NCI-H2171 (cell line): ENCODE measurements around the gene TH.

ENCODE experiments used
- DNase-seq: peaks from one replicate; lab custom pipeline; 2025; lab: John Stamatoyannopoulos, UW

Gene TH

GRCh38 chr11:2159536-2160413 is 11.8 kb downstream of the TH start:
- no peak for DNase-seq

- no peak for DNase-seq
Observed at GRCh38 chr11:2158966-2159365, 12.6 kb downstream of the TH start.

DNA sequence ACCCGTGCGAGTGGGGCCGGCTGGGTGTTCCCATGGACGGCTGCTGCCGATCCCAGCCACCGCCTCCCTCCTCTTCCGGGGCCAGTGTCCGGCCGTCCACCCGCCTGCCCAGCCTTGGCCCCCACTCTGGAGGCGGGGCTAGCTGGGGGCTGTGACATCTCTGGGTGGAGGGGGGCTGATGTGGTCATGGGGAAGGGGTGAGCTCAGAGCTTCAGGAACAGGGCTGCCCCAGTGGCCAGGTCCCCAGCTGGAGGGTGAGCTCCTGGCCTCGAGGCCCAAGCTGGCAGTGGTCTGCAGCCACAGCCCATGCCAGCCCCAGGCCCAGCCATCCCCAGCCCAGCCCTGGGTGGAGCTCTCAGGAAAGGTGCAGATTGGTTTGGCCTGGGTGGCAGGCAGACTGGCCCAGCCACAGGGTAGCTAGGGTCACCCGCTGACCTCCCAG is 13.3 kb downstream of the TH start:
- DNase-seq = no peak

DNA sequence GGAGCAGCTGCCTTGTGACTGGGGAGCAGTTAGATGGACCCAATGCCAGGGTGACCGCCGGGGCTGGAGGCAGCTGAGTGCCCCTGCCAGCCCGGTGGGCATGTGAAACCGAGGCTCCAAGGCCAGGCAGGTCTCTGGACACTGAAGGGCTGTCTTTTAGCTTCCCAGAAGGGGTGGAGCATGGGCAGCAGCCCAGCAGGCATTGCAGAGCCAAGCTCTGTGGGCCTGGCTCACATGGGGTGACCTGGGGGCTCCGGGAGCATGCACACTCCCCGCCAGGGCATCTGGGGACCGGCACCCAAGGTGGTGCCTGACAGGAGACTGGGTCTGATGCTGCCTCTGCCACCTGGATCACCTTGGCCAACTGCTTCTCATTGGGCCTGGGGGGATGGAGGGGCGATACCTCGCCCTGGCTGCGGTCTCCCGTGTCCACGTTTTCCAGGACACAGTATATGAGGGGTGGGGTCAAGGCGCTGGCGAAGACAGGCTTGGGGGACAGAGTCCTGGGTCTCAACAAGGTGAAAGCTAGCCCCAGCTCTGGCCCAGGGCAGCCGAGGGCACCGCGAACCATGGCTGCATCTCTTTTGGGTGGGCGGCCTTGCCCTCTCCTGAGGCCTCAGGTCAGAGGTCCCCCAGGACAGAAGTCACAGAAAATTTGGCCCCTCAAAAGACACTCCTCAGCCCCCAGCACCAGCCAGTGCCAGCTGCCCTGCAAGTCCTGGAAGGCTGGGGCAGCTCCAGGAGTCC is 14.1 kb downstream of the TH start:
- no peak for DNase-seq

DNA sequence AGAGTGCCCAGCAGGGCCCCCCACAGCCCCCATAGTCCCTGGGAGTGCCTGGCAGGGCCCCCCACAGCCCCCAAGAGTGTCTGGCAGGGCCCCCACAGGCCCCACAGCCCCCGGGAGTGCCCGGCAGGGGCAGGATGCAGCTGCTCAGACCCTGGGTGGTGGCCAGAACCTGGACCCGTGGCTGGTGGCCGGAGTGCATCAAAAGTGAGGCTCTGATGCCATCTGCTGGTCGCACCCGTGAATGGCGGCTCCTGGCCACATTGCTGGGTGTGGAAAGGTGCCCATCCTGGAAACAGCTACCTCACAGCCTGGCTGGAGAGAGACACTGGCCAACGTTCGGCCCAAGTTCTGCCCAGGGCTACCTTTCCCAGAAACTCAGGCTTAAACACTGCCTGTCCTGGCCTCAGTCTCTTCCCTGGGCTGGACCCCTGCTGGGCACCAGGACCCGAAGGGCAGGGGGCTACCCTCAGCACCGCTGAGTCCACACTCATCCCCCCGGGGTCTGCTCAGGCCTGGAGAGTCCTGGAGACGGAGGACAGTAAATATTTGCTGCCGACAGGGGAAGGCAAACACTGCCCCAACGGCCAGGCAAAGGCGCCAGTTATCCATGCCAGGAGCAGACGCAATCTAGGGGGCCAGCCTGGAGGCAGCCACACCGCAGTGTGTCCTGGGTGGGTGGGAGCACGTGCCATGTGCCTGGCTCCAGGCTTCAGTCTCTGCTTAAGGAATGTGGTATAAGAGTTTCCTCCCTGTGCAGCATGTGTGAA is 15.0 kb downstream of the TH start:
- no peak for DNase-seq

- DNase-seq = no peak
Observed at GRCh38 chr11:2155511-2155910, 16.1 kb downstream of the TH start.

DNA sequence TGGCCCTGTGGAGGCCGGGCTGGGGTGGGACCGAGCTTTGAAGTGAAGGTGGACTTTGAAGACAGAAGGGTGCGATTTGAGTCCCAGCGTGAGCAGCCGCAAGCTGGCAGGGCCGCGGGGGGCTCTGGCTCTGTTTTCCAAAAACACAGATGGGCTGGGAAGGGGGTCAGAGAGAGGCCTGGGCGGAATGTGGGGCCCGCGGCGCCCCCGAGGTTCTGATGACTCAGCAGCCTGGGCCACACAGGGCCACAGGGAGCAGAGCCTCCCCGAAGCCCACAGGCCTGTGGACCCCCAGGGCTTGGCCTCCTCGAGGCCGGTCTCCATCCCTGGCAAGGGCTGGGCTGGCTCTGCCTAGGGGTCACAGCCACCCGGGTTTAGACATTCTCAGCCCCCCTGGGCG is 16.7 kb downstream of the TH start:
- DNase-seq = no peak

DNA sequence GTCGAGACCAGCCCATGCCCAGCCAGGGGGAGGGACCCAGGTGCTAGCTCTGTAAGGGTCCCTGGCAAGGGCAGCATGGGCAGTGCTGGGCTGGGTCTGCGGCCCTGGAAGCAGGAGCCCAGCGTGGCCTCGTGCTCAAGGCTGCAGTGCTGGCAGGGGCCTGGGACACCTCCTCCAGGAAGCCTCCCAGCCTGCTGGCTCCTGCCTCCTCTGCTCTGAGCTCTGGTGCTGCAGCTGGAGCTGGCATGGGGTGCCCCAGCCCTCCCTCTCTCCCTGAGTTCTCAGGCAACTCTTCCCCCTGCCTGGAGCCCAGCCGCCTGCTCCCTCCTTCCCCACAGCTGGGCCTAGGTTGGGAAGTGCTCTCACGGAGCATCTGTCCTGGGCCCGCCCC is 17.4 kb downstream of the TH start:
- DNase-seq = no peak

GRCh38 chr11:2153581-2154194 is 17.9 kb downstream of the TH start:
- DNase-seq = no peak

- peak; percentile 45 for DNase-seq
Observed at GRCh38 chr11:2151500-2152257, 19.9 kb downstream of the TH start.

DNA sequence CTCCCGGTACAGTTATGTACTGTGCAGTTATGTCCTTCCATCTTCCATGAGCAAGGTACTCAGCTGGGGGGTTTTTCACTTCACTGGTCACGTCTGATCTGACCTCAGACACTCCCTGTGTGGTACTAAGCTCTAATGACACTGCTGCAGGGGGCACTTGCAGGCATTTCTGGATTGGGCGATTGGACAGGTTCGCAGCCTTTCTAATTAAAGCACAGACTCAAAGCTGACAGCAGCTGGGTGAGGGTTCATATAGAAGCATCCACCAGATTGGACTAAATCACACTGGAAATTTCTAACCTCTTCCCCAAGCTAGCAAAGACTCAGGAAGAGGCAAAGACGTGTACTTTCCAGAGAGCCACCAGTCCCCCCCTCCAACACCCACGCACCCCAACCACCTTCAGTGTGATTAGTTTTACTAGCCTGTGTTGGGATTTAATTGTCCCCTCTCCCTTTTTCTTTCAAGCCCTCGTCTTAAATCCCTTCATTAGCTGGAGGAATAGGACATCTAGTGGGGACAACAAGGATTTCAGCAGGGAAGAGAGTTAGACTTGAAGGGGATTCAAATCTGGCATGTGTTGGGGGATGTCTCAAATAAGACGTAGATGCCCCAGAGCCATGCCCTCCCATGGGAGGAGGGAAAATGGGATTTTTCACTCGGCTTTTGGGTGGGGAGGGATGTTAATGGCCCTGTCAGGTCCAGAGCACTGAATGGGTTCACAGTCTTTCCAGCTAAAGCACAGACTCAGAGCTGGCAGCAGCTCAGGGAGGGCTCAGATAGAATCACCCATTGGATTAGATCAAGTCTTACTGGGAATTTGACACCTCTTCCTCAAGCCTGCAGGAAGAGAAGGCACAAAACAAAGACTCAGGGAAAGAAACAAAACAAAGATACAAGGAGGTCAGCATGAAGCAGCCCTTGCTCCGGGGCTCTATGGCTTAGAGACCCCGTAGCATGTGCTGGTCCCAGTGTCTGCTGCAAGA is 21.5 kb downstream of the TH start:
- no peak for DNase-seq

- DNase-seq = no peak
Observed at GRCh38 chr11:2149460-2149859, 22.2 kb downstream of the TH start.

DNA sequence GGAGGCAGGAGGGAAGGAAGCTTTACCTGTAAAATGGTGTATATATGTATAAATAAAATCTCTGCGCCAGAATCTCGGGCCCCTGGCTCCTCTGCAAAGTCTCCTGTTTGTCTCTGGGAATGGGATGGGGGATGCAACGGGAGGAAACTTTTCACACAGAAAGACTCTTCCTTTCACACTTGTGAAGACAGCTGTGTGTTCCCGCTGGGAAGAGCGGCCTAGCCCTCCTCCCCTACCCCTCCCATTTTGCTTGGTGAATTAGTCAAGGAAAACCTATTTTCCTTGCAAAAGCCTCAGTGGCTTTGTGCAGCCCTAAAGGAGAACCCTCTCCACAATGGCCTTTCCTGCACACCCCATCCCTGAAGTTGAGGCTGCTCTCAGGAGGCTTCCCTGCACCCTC is 23.0 kb downstream of the TH start:
- DNase-seq = no peak

DNA sequence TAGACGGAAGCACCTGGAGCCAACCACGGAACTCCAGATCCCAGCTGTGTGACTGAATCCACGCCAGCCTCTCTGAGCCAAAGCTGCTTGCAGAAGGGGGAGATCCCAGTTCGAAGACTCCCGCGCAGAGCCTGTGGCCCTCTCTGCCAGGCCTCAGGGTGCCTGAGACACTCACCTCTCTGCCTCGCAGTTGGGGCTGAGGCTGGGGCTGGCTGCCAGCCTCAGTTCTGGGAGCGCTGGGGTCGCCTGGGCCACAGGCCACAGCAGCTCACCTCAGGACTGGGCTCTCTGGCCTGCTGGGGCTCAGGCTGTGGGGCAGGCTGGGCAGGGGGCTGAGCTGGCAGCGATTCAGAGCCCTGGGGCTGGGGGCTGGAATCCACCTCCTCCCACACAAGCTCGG is 24.2 kb downstream of the TH start:
- DNase-seq = no peak

DNA sequence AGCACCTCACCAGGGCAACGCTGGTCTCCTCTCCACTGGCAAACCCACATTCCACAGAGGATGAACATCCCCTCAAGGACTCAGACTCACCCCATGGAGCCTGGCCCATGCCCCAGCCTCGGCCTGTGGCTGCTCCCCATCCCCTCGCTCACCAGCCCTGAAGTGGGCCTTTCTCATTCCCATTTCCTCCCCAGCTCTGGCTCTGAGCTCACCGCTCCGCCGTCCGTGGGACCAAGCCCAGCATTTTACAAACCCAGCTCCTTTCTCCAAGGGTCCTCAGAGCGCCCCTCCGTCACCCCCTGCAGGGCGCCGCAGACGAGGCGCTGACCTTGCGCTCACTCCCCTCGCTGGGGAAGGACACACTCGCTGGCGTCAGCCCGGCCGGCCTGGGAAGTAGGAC is 25.6 kb downstream of the TH start:
- DNase-seq = no peak

DNA sequence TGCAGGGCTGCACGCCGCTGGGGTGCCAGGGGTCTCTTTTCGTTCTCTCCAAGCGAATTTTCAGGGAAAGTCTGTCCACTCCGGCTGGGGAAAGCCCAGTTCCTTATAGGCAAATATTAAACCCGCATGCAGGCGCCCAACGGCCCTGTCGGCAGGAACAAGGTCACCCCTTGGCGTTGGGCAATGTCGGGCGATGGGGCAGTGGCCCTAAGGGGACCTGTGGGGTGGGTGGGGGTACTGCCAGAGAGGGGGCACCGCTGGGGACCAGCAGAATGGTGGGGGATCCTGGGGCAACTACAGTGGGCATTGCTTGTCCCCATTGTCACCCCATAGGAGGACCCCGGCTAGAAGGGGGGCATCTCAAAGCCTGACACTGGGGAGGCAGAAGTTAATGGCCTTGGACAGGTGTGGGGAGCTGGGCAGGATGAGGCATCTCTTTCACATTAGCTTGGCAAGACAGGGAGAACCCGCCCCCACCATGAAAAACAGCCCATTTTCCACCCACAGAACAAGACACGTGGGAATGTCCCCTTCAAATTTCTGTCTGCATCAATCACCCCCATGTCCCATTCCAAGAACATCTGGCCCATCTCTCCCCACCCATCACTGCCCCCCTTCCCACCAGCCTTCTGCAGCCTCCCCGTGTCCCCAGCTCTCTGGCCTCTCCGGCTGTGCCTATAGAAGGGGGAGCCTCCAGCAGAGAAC is 26.9 kb downstream of the TH start:
- DNase-seq = no peak

- no peak for DNase-seq
Observed at GRCh38 chr11:2143799-2144543, 27.6 kb downstream of the TH start.

DNA sequence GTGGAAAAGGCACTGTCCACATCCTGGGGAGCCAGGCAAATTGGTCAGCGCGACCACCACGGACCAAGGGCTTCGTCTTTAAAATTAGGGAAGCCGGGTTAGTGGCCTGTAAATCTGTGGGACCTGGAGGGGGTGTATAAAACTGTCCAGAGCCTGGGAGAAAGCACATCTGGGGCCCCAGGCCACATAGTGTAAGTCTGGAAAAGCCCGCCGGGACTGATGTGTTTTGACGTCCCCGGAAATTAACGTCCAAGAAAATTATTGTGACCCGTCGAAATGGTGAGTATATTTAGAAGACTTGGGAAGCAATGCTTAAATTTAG is 28.2 kb downstream of the TH start:
- DNase-seq = no peak

DNA sequence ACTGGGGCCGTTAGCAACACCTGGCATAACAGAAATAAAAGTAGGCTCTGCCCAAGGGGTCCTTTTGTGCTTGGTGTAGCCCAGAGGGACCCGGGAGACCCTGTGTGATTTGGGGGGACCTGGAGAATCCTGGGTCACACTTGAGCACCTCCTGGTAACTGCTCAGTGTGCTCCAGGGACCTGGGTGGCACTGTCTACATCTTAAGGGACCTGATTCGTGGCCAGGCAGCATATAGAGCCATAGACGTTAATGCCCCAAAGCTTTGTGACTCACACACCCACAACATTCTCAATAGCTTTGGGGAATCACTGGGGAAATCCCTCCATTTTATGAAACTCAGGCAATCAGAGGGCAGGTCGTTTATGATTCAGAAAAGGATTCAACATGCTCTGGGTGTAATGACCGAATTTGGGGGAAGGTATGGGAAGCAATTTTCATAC is 28.8 kb downstream of the TH start:
- no peak for DNase-seq
